ENCODE data around the gene TLE7.

TLE7 gene

DNA sequence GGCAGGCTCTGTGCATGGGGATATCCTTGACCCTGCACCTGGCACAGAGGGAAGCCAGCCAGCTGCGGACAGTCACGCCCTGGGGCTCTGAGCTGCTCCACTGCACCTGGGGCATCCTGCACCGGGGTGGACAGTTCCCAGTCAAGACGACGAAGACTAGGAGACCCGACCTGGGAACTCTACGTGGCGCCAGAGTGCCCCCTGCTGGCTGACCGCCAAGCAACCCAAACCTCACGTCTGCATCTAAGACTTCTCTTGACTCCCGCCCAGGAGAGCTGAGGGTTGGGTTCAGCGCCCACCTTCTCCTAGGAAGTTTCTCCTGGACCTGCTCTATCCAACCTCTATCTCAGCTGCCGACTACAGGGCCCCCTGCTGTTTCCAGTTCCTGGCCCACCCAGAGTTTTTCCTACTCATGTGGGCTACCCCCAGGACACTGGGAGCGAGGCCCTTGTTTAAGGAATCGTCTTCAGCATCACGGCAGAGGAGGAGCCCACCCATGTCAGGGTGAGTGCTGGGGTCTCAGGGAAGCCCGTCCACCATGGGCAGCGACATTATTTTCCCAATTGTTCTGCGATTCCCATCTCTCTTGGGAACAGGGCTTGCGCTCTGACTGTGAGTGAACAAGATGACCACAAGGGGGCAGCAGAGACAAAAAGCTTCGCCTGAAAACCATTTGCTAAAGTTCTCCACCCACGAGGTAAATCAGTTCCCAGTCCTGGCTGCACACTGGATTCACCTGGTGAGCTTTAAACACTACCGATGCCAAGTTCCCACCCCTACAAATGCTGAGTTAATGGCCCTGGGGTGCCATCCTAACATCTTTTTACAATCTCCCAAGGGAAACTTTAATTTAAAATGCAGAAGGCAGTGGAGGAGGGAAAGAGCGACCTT is 29.3 kb downstream of the TLE7 start:
- DNase-seq: peak; percentile 8 to 77

DNA sequence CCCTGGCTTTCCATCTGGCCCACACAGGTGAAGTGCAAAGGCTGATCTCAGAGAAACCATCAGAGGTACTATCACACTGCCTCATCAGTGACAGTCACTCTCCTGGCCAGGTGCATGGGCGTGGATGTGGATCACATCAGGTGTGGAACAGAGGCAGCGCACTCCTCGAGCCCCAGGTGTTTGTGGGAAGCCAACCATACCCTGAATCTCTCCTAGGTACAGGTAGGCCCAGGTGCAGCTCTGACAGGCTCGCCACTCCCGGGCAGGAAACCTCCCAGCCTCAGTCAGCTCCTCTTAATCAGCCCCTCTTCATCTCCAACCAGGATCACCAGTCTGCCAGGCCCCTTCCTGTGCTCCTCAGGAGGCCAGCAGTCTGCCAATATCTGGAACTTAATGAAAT is 31.7 kb downstream of the TLE7 start:
- DNase-seq: no peak

DNA sequence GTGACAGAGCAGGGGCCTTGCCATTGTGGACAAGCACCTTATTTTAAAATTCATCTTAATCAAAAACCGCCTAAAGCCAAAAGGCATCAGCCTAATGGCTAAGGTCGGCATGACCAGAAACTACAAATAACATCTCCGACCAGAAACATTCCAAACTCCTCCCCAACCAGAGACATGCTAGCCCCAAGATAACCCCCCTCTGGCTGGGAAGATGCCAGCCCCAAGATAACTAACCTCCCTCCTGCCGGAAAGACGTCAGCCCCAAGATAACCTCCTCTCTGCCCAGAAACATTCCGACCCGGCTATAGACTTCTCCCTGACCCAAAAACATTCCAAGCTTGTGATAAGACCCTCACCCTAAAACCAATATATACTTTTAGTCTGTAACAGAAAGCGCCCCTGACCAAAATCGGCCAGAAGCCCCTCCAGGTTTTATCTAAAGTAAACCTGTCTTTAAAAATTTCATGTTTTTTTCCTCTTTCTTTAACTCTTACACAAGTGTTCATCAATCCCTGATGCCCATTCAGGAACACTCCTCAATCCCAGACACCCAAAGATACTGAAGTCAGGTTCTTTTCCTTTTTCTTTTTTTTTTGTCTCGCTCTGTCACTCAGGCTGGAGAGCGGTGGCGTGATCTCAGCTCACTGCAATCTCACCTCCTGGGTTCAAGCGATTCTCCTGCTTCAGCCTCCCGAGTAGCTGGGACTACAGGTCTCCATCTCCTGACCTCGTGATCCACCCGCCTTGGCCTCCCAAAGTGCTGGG is 32.7 kb downstream of the TLE7 start:
- DNase-seq: no peak

DNA sequence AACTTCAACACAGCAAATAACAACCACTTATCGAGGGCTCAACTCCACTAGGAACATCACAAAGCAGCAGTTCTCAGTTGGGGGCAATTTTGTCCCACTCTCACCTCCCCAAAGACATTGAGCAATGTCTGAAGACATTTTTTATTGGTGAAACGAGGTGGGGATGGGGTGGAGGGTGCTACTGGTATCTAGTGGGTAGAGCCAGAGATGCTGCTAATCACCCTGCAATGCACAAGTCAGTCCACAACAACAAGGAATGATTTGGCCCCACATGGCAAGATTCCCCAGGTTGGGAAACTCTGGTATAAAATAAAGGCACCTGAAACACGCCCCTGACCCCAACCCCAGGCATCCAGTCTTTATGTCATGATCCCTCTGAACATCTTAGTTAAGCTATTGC is 33.3 kb downstream of the TLE7 start:
- no peak for DNase-seq

DNA sequence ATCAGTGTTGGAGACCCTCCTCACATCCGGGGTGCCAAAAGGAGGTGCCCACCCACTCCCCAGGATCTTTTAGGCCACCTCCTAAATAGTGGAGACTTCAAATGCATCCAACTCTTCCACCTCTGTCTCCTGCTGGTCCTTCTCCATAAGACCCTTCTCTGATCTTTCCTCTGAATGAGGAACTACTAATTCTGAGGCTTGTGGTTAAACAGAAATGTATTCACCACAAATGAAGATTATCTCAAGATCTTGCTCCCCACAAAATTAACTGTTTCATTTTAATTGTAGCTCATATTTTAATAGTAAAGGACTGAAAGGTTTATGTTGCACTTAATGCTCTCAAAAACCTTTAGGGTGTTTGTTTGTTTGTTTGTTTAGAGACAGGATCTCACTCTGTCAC is 34.1 kb downstream of the TLE7 start:
- DNase-seq: no peak

DNA sequence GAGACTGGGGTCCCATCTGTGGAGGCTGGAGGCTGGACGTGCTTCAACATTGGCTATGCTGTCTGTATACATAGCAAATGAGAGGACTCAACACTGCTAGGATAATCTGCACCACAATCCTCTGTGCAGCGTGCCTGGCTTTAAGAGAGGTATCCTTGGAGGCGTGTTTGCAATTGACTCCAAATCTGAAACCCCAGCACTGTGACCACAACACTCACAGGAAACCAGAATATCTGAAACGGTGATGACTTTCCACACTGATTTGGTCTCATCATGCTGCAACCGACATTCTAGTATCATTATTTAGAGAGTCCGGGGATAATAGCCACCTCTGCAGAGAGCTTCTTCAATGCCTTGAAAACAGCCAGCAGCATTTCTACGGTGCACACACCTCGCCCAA is 35.1 kb downstream of the TLE7 start:
- no peak for DNase-seq

DNA sequence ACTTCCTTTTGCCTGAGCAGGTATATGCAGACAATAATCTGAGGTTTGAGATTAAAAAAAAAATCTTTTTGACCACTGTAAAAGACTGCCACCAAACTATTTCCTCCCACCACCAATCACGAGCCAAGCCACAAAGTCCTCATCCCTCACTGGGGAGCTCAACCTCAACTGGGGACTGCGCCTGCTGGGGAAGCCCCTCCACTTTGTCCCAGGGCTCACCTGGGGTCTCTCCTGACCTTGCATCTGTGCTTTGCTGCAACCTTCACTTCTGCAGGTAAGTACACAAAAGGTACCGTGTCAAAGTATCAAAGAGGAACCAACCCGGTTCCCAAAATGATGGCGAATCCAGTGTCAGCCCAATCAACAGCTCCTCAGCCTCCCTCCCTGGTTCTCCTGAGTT is 35.5 kb downstream of the TLE7 start:
- DNase-seq: no peak

DNA sequence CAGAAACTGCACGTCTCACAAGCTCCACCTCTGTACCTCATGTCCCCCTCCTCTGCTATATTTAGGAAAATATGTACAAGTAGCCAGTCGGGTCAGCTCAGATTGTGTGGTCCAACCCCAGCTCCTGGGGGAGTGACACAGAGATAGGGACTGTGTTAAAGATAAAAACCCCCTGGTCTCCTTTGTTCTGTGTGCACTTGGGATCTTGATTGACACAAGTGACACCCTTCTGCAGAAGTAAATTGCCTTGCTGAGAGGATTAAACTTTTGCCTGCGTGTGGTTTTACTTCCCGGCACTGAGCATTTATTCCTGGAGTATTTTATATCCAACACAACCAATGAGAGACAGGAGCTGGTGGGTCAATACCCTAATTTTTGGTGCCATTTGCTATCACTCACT is 37.5 kb downstream of the TLE7 start:
- no peak for DNase-seq

DNA sequence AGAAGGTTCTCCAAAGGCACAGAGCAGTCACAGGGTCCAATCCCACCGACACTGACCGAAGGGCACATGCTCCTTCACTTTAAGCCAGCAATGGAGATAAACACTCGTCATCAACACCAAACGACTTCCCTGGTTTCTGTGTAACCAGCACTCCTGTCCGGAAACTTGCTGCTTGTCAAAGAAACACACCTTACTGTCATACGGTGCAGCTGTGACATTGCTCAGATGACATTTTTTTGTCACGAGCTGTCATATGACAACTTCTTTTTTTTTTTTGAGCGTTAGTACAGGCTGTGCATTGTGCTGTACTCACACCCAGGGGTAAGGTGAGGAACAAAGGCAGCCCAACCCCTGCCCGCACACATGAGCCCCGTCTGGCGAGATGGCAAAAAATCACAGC is 39.2 kb downstream of the TLE7 start:
- DNase-seq: no peak

DNA sequence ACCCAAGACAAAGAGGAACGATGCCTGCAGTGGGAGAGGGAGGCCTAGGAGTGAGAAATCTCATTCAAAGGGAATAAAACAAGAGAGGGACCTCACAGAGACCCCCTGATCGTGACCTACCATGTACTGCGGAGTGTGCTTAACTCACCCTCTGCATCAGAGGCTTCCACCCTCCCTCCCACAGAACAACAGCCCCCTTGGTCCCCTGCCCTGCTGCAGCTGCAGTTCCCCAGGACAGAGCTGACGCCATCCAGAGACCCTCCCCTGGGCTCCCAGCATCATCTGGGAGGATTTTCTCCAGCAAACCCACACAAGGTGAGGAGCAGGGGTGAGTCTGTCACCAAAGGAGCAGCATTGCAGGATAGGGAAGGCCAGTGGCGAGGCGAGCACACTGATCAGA is 39.8 kb downstream of the TLE7 start:
- DNase-seq: no peak

DNA sequence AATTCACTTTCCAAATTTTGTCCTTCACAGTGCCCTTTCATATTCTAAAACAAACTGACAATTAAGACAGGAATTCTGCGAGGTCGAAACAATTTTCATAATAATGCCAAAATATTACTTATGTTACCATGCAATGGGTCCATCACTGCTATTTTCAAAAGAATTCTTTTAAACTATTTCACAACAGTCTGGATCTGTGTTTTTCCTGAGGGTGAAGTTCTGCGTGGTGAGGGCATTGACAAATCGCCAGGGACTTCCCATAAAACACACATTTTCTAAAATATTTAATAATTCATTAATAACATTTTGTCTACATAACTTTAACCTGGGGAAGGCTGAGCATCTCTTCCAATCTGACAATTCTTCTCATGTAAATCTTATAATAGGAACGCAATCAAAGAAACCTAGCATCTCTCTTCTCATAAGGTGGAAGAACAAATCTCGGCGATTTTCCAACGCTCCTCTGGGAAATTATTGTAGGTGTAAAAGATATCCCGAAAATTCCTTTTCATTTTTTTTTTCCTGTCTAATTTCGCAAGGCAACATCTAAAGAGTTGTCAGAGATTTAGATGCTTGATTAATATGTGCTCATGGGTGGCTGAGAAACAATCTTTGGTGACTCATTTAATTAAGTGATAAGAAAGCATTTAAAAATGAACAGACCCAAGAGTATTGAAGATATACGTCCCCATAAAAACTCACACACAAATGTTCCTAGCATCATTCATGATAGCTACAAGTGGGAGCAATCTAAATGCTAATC is 41.9 kb downstream of the TLE7 start:
- DNase-seq: no peak

DNA sequence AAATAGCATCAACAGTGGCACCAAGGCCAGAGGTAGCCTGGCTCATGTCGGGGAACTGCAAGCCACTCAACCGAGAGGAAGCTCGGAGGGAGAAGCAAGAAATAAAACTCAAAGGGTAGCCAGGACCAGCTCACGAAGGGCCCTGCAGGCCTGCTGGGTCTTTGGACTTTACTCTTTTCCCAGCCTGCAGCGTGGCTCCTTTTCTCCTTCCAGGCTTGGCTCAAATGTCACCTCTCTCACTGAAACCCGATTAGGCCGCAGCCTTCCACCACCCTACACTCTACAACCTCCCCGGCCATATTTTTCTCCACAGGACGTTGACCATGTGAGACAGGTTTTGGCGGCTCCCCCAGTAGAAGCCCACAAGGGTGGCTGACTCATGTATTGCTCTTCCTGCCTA is 45.3 kb downstream of the TLE7 start:
- no peak for DNase-seq

DNA sequence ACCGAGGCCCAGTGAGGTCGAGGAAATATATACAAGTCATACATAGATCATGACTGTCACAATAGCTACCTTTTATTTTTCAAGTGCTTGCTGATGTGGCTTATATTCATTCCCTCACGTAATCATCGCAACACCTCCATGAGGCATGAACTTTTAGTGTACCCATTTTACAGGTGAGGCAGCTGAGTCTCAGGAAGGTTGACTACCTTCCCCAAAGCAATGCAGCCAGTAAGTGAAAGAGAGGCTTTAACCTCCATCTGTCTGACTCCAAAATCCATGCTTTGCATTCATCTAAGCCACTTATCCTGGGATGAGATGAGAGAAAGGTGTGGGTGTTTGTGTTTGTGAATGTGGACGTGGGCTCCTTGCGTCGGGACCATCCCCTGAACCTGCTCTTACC is 52.5 kb downstream of the TLE7 start:
- DNase-seq: no peak

DNA sequence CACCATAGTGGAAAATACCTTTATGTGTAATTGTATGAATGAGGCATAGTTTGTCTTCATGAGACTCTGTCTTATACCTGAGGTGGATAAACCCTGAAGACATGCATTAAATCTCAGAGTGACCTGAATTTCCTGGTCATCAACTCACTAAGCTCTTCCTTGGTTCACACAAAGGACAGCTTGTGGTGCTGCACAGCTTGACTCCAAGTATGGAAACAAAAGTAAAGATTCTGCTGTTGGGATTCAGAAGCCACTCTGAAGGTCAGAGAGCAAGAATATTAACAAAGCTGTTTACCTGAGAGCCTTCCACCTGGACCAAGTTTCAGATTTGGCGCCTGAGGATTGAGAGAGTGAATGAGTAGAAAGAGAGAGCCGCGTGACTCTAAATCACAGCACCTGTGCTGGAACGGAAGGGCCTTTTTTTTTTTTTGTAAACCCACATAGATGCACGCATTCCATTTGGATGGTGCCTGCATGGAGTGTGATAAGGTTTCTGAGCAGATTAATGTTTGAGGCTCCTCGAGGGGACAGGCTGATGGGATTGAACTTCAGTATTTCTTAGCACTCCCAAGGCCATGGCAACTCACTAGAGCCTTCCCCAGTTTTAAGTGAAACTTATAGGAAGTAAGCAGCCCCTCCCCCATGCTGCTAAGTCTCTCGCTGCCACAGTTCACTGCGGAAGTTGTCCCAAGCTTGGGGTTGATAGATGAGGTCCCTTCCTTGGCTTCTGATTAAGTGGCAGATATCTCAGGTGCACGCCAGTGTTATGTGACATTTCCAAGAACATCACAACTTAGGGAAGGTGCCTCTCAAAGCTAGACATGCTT is 54.6 kb downstream of the TLE7 start:
- DNase-seq: no peak

DNA sequence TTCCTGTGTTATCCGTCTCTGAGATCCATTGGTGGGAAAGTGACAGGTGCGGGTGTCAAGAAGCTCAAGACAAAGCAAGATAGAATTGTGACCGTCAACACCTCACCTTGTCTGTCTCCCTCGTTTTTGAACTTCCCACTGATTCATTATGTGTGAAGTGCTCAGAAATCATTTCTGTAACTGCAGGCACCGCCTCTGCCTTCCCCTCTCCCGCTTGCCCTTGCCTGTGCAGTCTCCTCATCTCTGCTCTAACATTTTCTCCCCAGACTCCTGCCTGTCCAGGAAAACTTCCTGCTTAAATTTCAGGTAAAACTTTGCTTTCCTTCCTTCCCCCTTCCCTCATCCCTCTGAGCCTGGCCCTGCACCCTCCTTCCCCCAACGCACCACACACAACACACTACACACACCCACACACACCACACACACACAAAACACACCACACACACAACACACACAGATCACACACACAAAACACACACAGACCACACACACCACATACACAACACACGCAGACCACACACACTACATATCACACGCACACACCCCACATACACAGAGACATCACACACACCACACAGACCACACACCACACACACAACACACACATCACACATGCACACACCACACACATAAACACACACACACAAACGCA is 57.7 kb downstream of the TLE7 start:
- no peak for DNase-seq

DNA sequence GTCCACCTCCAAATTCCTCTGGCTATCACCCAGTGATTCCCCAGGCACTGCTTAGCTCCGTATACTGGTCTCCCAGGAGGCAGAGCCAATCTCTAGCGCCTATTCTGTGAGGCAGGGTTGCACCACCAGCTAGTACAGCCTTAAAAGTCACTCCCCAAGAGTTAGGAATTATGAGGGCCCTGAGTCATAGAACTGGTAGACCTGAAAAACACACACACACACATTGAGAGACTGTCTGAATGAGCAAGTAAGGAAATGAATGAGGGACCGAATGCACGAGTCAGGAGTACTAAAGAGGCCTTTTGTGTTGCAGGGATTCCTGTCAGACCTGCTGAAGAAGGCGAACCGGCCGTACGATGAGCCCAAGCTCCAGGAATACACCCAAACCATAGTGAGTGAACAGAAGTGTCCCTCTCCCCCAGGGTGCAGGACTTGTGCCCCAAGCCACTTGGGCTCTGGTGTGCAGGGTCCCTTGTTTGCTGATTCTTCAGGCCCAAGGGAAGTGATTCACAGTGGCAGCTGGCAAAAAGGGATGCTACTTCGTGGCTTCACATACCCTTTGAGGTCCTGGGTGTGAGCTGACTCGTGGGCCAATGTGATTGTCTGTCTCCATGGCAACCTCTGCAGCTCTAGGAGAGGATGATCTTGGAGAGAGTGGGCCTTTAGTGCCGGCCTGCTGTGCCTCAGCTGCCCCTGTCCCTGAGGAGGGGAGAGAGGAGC is 58.6 kb downstream of the TLE7 start:
- no peak for DNase-seq

DNA sequence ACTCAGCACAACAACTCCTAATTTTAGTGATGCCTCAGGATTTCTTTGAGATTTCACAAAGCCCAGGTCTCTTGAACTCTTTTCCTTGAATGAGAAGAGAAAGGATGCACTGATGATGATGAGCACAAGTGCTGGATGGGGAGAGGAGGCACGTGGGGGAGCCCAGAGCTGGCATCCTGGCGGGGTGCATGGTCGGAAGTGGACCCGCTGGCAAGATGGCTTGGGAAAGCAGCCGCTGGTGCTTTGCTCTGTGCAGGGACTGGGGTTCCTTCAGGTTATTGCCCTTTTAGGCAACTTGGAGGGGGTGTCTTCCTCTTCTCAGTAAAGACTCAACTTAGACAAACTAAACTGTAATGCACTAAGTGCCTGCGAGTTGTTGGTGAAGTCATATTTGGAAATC is 61.0 kb downstream of the TLE7 start:
- DNase-seq: no peak

Data from NCI-H526 (cell line).